SK-N-SH (cell line): Measurements from ENCODE around the gene TMCC2. TPM values are rescaled to one million over a fixed set of nuclear protein-coding genes. Genes with fewer than 3 reads are reported as not detected.

Experiments
- CTCF ChIA-PET: fragments of 300-600, 350-600 bp; formaldehyde crosslinking; extraction: SDS; loops from one replicate; lab custom pipeline; 2021; lab: Yijun Ruan, JAX
- POLR2A ChIA-PET: fragments of 350-600 bp; sonication (Branson Sonifier 250); formaldehyde crosslinking; extraction: SDS; loops from one replicate; lab custom pipeline; 2020; ENCODE audit warnings: antibody characterized with exemption, inconsistent platforms; lab: Yijun Ruan, JAX
- DNase-seq: peaks from one replicate; pipeline ENCODE4 v3.0.0; 2012
- H2AFZ ChIP-seq: fragments of 200-600 bp; sonication (generic); 2 replicates; pipeline ENCODE4 v1.8.1; 2016; ENCODE audit warnings: antibody characterized with exemption, mild to moderate bottlenecking, low read depth
- H3F3A ChIP-seq: fragments of 200-600 bp; sonication (generic); replicated peaks from 2 replicates; pipeline ENCODE3; 2016; ENCODE audit warnings: antibody characterized with exemption, mild to moderate bottlenecking; ENCODE audit not compliant: insufficient read depth
- H3K27ac ChIP-seq, 2 experiments: fragments of 200-500 bp in 1 of 2; fragments of 200-600 bp in 1 of 2; sonication (Bioruptor generic) in 1 of 2; sonication (generic), shearing (Covaris generic) in 1 of 2; 2 replicates each; pipeline versions ENCODE4 v1.5.1 to v1.6.1; 2014 to 2016; ENCODE audit warnings: low read depth in 2 of 2, inconsistent platforms in 1 of 2, low read length in 1 of 2, mild to moderate bottlenecking in 1 of 2, mixed read lengths in 1 of 2
- H3K27me3 ChIP-seq: fragments of 200-600 bp; sonication (generic), shearing (Covaris generic); 2 replicates; pipeline ENCODE4 v1.6.1; 2016; ENCODE audit warnings: mixed run types; ENCODE audit not compliant: insufficient read depth
- H3K36me3 ChIP-seq, 2 experiments: fragments of 200-500 bp in 1 of 2; fragments of 200-600 bp in 1 of 2; sonication (Bioruptor generic) in 1 of 2; sonication (generic) in 1 of 2; replicated peaks in 1 of 2; 2 replicates each; pipeline versions ENCODE3 to v1.5.1; 2014 to 2016; ENCODE audit warnings: low read length in 1 of 2, mild to moderate bottlenecking in 1 of 2; ENCODE audit not compliant: insufficient read depth in 2 of 2, control insufficient read depth in 1 of 2
- H3K4me1 ChIP-seq, 2 experiments: fragments of 200-500 bp in 1 of 2; fragments of 200-600 bp in 1 of 2; sonication (Bioruptor generic) in 1 of 2; sonication (generic), shearing (Covaris generic) in 1 of 2; 2 replicates each; pipeline versions ENCODE4 v1.5.1 to v1.6.1; 2014 to 2016; ENCODE audit warnings: low read depth in 1 of 2, low read length in 1 of 2, mixed run types in 1 of 2; ENCODE audit not compliant: insufficient read depth in 2 of 2, control insufficient read depth in 1 of 2
- H3K4me2 ChIP-seq: fragments of 200-600 bp; sonication (generic), shearing (Covaris generic); 2 replicates; pipeline ENCODE4 v1.6.1; 2017; ENCODE audit warnings: mixed run types
- H3K4me3 ChIP-seq, 2 experiments: fragments of 200-500 bp in 1 of 2; fragments of 200-600 bp in 1 of 2; sonication (Bioruptor generic) in 1 of 2; sonication (generic), shearing (Covaris generic) in 1 of 2; 2 replicates each; pipeline versions ENCODE4 v1.5.1 to v1.8.1; 2014 to 2016; ENCODE audit warnings: low read depth in 2 of 2, inconsistent platforms in 1 of 2, low read length in 1 of 2, mild to moderate bottlenecking in 1 of 2, mixed read lengths in 1 of 2, moderate library complexity in 1 of 2
- H3K79me2 ChIP-seq: fragments of 200-600 bp; sonication (generic); 2 replicates; pipeline ENCODE4 v1.8.1; 2017; ENCODE audit warnings: mild to moderate bottlenecking; ENCODE audit not compliant: insufficient read depth
- H3K9ac ChIP-seq: fragments of 200-600 bp; sonication (generic); 2 replicates; pipeline ENCODE4 v1.6.1; 2017; ENCODE audit warnings: mixed run types
- H3K9me2 ChIP-seq: fragments of 200-600 bp; sonication (generic); 2 replicates; pipeline ENCODE4 v1.6.1; 2017; ENCODE audit warnings: mixed run types
- H3K9me3 ChIP-seq: fragments of 200-600 bp; sonication (generic); 2 replicates; pipeline ENCODE4 v1.6.1; 2017; ENCODE audit warnings: mixed run types, mild to moderate bottlenecking, moderate library complexity
- H4K20me1 ChIP-seq: fragments of 200-600 bp; sonication (generic); 2 replicates; pipeline ENCODE4 v1.6.1; 2017; ENCODE audit warnings: mild to moderate bottlenecking, mixed run types; ENCODE audit not compliant: insufficient read depth
- CHD2 ChIP-seq: fragments of 150-350 bp; IDR thresholded peaks from 2 replicates; pipeline ENCODE4 v1.6.1; 2018; ENCODE audit warnings: low read length; ENCODE audit not compliant: partially characterized antibody
- ELF1 ChIP-seq: IDR thresholded peaks from 2 replicates; pipeline ENCODE4 v1.4.0; 2012
- EP300 ChIP-seq, 2 experiments: IDR thresholded peaks; 2 replicates each; pipeline versions ENCODE4 v1.4.0 to v1.6.1; 2012; ENCODE audit warnings: borderline replicate concordance in 1 of 2, low read depth in 1 of 2, low read length in 1 of 2
- FOSL2 ChIP-seq: IDR thresholded peaks from 2 replicates; pipeline ENCODE4 v1.4.0; 2012; ENCODE audit warnings: low read depth, mild to moderate bottlenecking, moderate library complexity, borderline replicate concordance
- GABPA ChIP-seq: IDR thresholded peaks from 2 replicates; pipeline ENCODE4 v1.4.0; 2012; ENCODE audit warnings: low read depth, mild to moderate bottlenecking
- JUND ChIP-seq: IDR thresholded peaks from 2 replicates; pipeline ENCODE4 v1.4.0; 2012
- MEF2A ChIP-seq: IDR thresholded peaks from 2 replicates; pipeline ENCODE4 v1.4.0; 2012; ENCODE audit warnings: low read depth, borderline replicate concordance
- NFIC ChIP-seq: IDR thresholded peaks from 2 replicates; pipeline ENCODE4 v1.4.0; 2012; ENCODE audit warnings: borderline replicate concordance
- POLR2AphosphoS5 ChIP-seq: IDR thresholded peaks from 2 replicates; pipeline ENCODE4 v1.6.1; 2012; ENCODE audit warnings: low read depth, low read length
- RXRA ChIP-seq: IDR thresholded peaks from 2 replicates; pipeline ENCODE4 v1.4.0; 2012; ENCODE audit warnings: low read depth, mild to moderate bottlenecking, borderline replicate concordance
- SIN3A ChIP-seq: IDR thresholded peaks from 2 replicates; pipeline ENCODE4 v1.6.1; 2012; ENCODE audit warnings: low read depth, mild to moderate bottlenecking, low read length, moderate library complexity, borderline replicate concordance
- TCF12 ChIP-seq: IDR thresholded peaks from 2 replicates; pipeline ENCODE4 v1.4.0; 2012
- TEAD4 ChIP-seq: IDR thresholded peaks from 2 replicates; pipeline ENCODE4 v1.4.0; 2012; ENCODE audit warnings: mild to moderate bottlenecking, borderline replicate concordance; ENCODE audit not compliant: insufficient read depth
- YY1 ChIP-seq: IDR thresholded peaks from 2 replicates; pipeline ENCODE4 v1.4.0; 2012; ENCODE audit warnings: low read depth, mild to moderate bottlenecking
- WGBS: methylation state at CpG from one replicate; pipeline ENCODE4 v1.1.6; 2017; ENCODE audit warnings: low lambda C conversion rate; 5-methylcytosine and 5-hydroxymethylcytosine counted together
- polyA plus RNA-seq, 3 experiments: library from polyadenylated mRNA; depleted of rRNA; stranded (reverse); fragments of >200 nt; gene quantifications; 2 replicates each; pipeline ENCODE4 v1.2.3, GENCODE V29; 2012
- TF ChIP-seq, protein P1 (sequence below): IDR thresholded peaks from 2 replicates; pipeline ENCODE4 v1.4.0; 2012; ENCODE audit warnings: low read depth
- TF ChIP-seq, protein P2 (sequence below): IDR thresholded peaks from 2 replicates; pipeline ENCODE4 v1.6.1; 2012; ENCODE audit warnings: mild to moderate bottlenecking, low read depth, low read length, moderate library complexity
- TF ChIP-seq, protein P3 (sequence below): IDR thresholded peaks from 2 replicates; pipeline ENCODE4 v1.4.0; 2012; ENCODE audit warnings: low read depth, borderline replicate concordance
- TF ChIP-seq, protein P4 (sequence below): IDR thresholded peaks from 2 replicates; pipeline ENCODE4; 2012

TMCC2 gene
- polyA plus RNA-seq, 1 of the 3 experiments (the other 2 are of a cell fraction) = 6.0 TPM

DNA sequence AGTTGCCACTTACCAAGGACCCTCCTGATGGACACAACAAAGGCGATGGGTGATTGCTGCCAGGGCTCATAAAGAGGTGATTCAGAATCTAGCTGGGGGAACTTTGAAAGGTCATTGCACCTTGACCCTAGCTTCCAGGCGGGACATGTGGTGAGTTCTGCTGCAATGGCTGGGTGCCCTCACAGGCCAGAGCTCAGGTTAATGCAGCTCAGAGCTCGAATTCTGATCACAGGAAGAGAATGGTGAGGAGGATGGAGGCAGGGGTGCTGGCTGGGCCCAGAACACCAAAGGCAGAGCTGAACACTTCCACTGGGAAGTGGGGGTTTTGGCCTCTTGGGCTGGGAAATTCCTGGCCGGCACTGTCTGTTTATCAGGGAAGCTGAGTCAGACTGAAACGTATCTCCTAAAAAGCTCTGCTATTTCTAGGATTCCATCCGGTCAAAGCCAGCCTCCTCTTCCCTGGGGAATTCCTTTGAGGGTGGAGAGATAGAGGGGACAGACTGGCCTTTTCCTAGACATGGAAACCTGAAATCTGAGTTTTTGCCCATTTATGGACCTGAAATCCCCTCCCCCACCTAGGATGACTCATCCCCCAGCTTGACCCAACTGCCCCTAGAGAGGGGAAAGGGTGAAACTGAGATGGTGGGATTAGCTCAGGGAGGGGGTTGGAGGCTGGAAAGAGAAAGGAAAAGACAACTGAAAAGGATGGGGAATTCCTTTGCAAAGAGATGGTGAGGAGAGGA is 66.6 kb downstream of the TMCC2 start:
- DNase-seq = no peak
- no peak overlapping the region for H3K4me3 ChIP-seq
- H3F3A ChIP-seq = peaks cover 30% of the 10 kb centered on the region
- H3K9ac ChIP-seq = peak overlapping the region; percentile 50
- no peaks in the 10 kb centered on the region for H3K79me2 ChIP-seq
- H3K9me3 ChIP-seq = no peaks in the 10 kb centered on the region
- no peaks in the 10 kb centered on the region for H3K36me3 ChIP-seq
- CTCF ChIA-PET = interaction anchor here (0.6 to 46.8 kb wide), 8 partner anchors 22 to 1541 kb away, joined by 3 to 1368 read pairs (median 3); no protein-coding TSS in a partner anchor
- H3K4me1 ChIP-seq = peaks cover 2 to 38% of the 10 kb centered on the region in 2 experiments; a peak in 3 of 4 replicates
- no peaks in the 10 kb centered on the region for H3K27me3 ChIP-seq
- H4K20me1 ChIP-seq = no peaks in the 10 kb centered on the region
- H2AFZ ChIP-seq = no peak overlapping the region
- TF ChIP-seq NFIC (peak; percentile 62; the same call in 1 of the 2 replicates), TCF12 (peak; percentile 75), POLR2AphosphoS5 (peak; percentile 36; the same call in 1 of the 2 replicates), EP300 (IDR thresholded peaks at IDR 0.05; ENCODE audit: borderline replicate concordance in 1 of 2, low read depth in 1 of 2, low read length in 1 of 2) (peak in 1 of 2 experiments; percentile 76; a peak in 1 of 4 replicates), MEF2A (peak; percentile 76; the same call in 1 of the 2 replicates), YY1 (no peak), RXRA (peak; percentile 87), TEAD4 (peak; percentile 80), CHD2 (no peak), FOSL2 (peak; percentile 80), SIN3A (peak; percentile 28; the same call in 1 of the 2 replicates), JUND (peak; percentile 79), GABPA (no peak), ELF1 (peak; percentile 14; the same call in 1 of the 2 replicates)
- TF ChIP-seq, protein P1, sequence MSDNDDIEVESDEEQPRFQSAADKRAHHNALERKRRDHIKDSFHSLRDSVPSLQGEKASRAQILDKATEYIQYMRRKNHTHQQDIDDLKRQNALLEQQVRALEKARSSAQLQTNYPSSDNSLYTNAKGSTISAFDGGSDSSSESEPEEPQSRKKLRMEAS = no peak
- TF ChIP-seq, protein P2, sequence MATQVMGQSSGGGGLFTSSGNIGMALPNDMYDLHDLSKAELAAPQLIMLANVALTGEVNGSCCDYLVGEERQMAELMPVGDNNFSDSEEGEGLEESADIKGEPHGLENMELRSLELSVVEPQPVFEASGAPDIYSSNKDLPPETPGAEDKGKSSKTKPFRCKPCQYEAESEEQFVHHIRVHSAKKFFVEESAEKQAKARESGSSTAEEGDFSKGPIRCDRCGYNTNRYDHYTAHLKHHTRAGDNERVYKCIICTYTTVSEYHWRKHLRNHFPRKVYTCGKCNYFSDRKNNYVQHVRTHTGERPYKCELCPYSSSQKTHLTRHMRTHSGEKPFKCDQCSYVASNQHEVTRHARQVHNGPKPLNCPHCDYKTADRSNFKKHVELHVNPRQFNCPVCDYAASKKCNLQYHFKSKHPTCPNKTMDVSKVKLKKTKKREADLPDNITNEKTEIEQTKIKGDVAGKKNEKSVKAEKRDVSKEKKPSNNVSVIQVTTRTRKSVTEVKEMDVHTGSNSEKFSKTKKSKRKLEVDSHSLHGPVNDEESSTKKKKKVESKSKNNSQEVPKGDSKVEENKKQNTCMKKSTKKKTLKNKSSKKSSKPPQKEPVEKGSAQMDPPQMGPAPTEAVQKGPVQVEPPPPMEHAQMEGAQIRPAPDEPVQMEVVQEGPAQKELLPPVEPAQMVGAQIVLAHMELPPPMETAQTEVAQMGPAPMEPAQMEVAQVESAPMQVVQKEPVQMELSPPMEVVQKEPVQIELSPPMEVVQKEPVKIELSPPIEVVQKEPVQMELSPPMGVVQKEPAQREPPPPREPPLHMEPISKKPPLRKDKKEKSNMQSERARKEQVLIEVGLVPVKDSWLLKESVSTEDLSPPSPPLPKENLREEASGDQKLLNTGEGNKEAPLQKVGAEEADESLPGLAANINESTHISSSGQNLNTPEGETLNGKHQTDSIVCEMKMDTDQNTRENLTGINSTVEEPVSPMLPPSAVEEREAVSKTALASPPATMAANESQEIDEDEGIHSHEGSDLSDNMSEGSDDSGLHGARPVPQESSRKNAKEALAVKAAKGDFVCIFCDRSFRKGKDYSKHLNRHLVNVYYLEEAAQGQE = peak; percentile 65; the same call in 1 of the 2 replicates
- TF ChIP-seq, protein P3, sequence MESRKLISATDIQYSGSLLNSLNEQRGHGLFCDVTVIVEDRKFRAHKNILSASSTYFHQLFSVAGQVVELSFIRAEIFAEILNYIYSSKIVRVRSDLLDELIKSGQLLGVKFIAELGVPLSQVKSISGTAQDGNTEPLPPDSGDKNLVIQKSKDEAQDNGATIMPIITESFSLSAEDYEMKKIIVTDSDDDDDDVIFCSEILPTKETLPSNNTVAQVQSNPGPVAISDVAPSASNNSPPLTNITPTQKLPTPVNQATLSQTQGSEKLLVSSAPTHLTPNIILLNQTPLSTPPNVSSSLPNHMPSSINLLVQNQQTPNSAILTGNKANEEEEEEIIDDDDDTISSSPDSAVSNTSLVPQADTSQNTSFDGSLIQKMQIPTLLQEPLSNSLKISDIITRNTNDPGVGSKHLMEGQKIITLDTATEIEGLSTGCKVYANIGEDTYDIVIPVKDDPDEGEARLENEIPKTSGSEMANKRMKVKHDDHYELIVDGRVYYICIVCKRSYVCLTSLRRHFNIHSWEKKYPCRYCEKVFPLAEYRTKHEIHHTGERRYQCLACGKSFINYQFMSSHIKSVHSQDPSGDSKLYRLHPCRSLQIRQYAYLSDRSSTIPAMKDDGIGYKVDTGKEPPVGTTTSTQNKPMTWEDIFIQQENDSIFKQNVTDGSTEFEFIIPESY = peak; percentile 59; the same call in 1 of the 2 replicates
- TF ChIP-seq, protein P4, sequence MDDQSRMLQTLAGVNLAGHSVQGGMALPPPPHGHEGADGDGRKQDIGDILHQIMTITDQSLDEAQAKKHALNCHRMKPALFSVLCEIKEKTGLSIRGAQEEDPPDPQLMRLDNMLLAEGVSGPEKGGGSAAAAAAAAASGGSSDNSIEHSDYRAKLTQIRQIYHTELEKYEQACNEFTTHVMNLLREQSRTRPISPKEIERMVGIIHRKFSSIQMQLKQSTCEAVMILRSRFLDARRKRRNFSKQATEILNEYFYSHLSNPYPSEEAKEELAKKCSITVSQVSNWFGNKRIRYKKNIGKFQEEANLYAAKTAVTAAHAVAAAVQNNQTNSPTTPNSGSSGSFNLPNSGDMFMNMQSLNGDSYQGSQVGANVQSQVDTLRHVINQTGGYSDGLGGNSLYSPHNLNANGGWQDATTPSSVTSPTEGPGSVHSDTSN = peak; percentile 42
- TF ChIP-seq, all 33 proteins: peak for 14
- Histone ChIP-seq H3K27ac (peak overlapping the region; percentile 36 to 95; a peak in 3 of 4 replicates), H3K4me2 (peak overlapping the region; percentile 64), H3K9me2 (no peaks in the 10 kb centered on the region)
- POLR2A ChIA-PET = no interaction called here
- WGBS = 23% methylated on average over 6 of the region's 6 CpGs
